HepG2 (cell line): ENCODE measurements around the gene MBTPS1. TPM values are rescaled to one million over a fixed set of nuclear protein-coding genes. Genes with fewer than 3 reads are reported as not detected.

Experiments
- ATAC-seq: fragments of 200-7000 bp; cut with Tn5 transposase; 3 replicates; pipeline ENCODE4 v1.9.1; 2020; ENCODE audit warnings: mild to moderate bottlenecking, moderate library complexity
- BruUV-seq: library from RNA; stranded (reverse); fragments of 400-500 nt; replicated peaks from 2 replicates; lab custom pipeline; 2021; lab: Mats Ljungman, UMichigan
- CTCF ChIA-PET: fragments of 300-600 bp; formaldehyde crosslinking; extraction: SDS; loops from one replicate; lab custom pipeline; 2021; ENCODE audit warnings: low total read pairs, inconsistent platforms, low intra/inter-chr PET ratio; lab: Yijun Ruan, JAX
- POLR2A ChIA-PET: fragments of 350-600 bp; sonication (Branson Sonifier 250); formaldehyde crosslinking; loops from one replicate; lab custom pipeline; 2020; ENCODE audit warnings: antibody characterized with exemption, inconsistent platforms; lab: Yijun Ruan, JAX
- DNase-seq: peaks from one replicate; pipeline ENCODE4 v3.0.0-alpha.2; 2015; ENCODE audit warnings: low spot score
- FAIRE-seq: peaks from 3 replicates; lab custom pipeline; 2011; peaks lifted over from hg19 to GRCh38; lab: Jason Lieb, UNC
- H2AFZ ChIP-seq: one replicate; pipeline ENCODE4 v1.6.1; 2011; ENCODE audit warnings: low read length, inconsistent platforms
- H3K27ac ChIP-seq: fragments of 300-600 bp; 3 replicates; pipeline ENCODE4 v1.8.0; 2011; ENCODE audit warnings: mixed run types, mild to moderate bottlenecking, mixed read lengths, low read length, inconsistent platforms; ENCODE audit not compliant: insufficient read depth; ENCODE audit errors: extremely low read length
- H3K27me3 ChIP-seq, 2 experiments: fragments of 200-600 bp in 1 of 2; 2 replicates in 1 of 2; 3 replicates in 1 of 2; pipeline versions ENCODE4 v1.6.0 to v1.8.0; 2011; ENCODE audit warnings: low read length in 2 of 2, mild to moderate bottlenecking in 2 of 2, moderate library complexity in 2 of 2, inconsistent platforms in 1 of 2; ENCODE audit not compliant: insufficient read depth in 2 of 2, control insufficient read depth in 1 of 2
- H3K36me3 ChIP-seq, 2 experiments: fragments of 200-600 bp in 1 of 2; replicated peaks in 1 of 2; 2 replicates in 1 of 2; 3 replicates in 1 of 2; pipeline versions ENCODE4 v1.5.1 to v1.8.0; 2011; ENCODE audit warnings: low read length in 2 of 2, inconsistent platforms in 1 of 2; ENCODE audit not compliant: insufficient read depth in 2 of 2, control insufficient read depth in 1 of 2
- H3K4me1 ChIP-seq: 2 replicates; pipeline ENCODE4 v1.5.1; 2012; ENCODE audit warnings: low read length, inconsistent platforms; ENCODE audit not compliant: insufficient read depth
- H3K4me2 ChIP-seq: 2 replicates; pipeline ENCODE4 v1.6.0; 2011; ENCODE audit warnings: low read depth, low read length, inconsistent platforms
- H3K4me3 ChIP-seq, 3 experiments: fragments of 200-600 bp in 1 of 3; sonication (generic), shearing (Covaris generic) in 1 of 3; replicated peaks in 1 of 3; 2 replicates each; pipeline ENCODE4 v1.5.1; 2011 to 2016; ENCODE audit warnings: low read length in 3 of 3, inconsistent platforms in 2 of 3, low read depth in 2 of 3, mild to moderate bottlenecking in 2 of 3, control low read depth in 1 of 3, mixed read lengths in 1 of 3; ENCODE audit not compliant: insufficient read depth in 1 of 3
- H3K79me2 ChIP-seq: one replicate; pipeline ENCODE4 v1.6.1; 2011; ENCODE audit warnings: low read length, inconsistent platforms; ENCODE audit not compliant: insufficient read depth
- H3K9ac ChIP-seq: 2 replicates; pipeline ENCODE4 v1.6.0; 2011; ENCODE audit warnings: mild to moderate bottlenecking, low read depth, low read length, inconsistent platforms; ENCODE audit not compliant: insufficient read depth
- H3K9me3 ChIP-seq: 2 replicates; pipeline ENCODE4 v1.5.1; 2012; ENCODE audit warnings: mild to moderate bottlenecking, low read length
- H4K20me1 ChIP-seq: 2 replicates; pipeline ENCODE4 v1.6.0; 2011; ENCODE audit warnings: inconsistent platforms, mild to moderate bottlenecking, low read length, moderate library complexity; ENCODE audit not compliant: insufficient read depth
- KDM2A ChIP-seq: sonication (generic); formaldehyde crosslinking; IDR thresholded peaks from 2 replicates; pipeline ENCODE4 v1.4.0; 2020; ENCODE audit warnings: low read depth, missing genetic modification reagents, borderline replicate concordance
- ZNF124 ChIP-seq: sonication (generic); formaldehyde crosslinking; IDR thresholded peaks from 2 replicates; pipeline ENCODE4 v1.4.0; 2020; ENCODE audit warnings: missing genetic modification reagents
- ZNF292 ChIP-seq: sonication (generic); formaldehyde crosslinking; IDR thresholded peaks from 2 replicates; pipeline ENCODE4 v1.8.1; 2022; ENCODE audit warnings: mild to moderate bottlenecking, low read depth, missing genetic modification reagents, borderline replicate concordance
- ZNF564 ChIP-seq: sonication (generic); formaldehyde crosslinking; IDR thresholded peaks from 2 replicates; pipeline ENCODE4 v1.8.1; 2023; ENCODE audit warnings: mild to moderate bottlenecking, missing genetic modification reagents
- WGBS: methylation state at CpG from one replicate; pipeline ENCODE4 v1.1.6; 2017; ENCODE audit warnings: low lambda C conversion rate; 5-methylcytosine and 5-hydroxymethylcytosine counted together
- in situ Hi-C: cut with HindIII; loops from 2 replicates; pipeline ENCODE4 v1.10.0; 2017; ENCODE audit warnings: low pct_unique_long_range_greater_than_20kb; ENCODE audit not compliant: extremely low pct_ligation_motif_present
- intact Hi-C: fragments of 100-400 bp; cut with micrococcal nuclease; formaldehyde crosslinking; loops from one replicate; pipeline ENCODE4 v1.10.0; 2022; ENCODE audit not compliant: unreplicated experiment
- polyA plus RNA-seq, 8 experiments: library from polyadenylated mRNA; depleted of rRNA in 3 of 8; stranded (reverse) in 7 of 8; unstranded in 1 of 8; fragments of >200 nt; fragmentation: Illumina TruSeq in 4 of 8; extraction: Trizol in 4 of 8; gene quantifications; 2 replicates each; pipeline versions ENCODE4 v1.2.1 to v1.2.3, GENCODE V29; 2011 to 2016; ENCODE audit warnings: low read depth in 4 of 8, missing spikeins in 1 of 8, mixed read lengths in 1 of 8; ENCODE audit not compliant: insufficient read depth in 1 of 8
- total RNA-seq, 5 experiments: library from RNA; depleted of rRNA; stranded (reverse); fragments of >200 nt; fragmentation: Illumina TruSeq; extraction: Trizol; gene quantifications; 2 replicates each; pipeline ENCODE4 v1.2.3, GENCODE V29; 2016; ENCODE audit warnings: low read depth in 1 of 5

The MBTPS1 gene
- total and polyA plus RNA-seq, 2 of the 13 experiments (the other 11 are each of a cell fraction or from before 2014, with no cell fraction given): 56.7 to 91.3 TPM

DNA sequence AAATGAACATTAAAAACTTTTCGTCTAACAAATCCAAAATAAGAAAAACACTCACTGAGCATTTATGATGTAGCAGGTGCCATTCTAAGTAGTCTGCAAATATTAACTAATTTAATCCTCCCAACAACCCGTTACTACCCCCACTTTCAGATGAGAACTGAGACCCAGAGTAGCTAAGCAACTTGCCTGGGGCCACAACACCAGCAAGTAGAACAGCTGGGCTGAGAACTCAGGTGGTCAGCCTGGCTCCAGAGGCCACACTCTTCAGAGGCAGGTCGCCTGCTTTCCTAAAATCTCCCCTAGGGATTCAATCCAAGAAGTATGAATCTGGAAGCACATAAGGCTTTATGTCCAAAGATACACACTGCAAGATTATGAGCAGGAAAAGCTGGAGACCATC lies 6.2 kb downstream of the MBTPS1 start:
- H3K9me3 ChIP-seq: no peaks in the 10 kb centered on the region
- H3K36me3 ChIP-seq: peaks cover 18 to 33% of the 10 kb centered on the region in 2 experiments
- no peaks in the 10 kb centered on the region for H3K27me3 ChIP-seq
- no peak overlapping the region for H3K4me2 ChIP-seq
- no TSS peak for BruUV-seq
- no peak for FAIRE-seq
- TF ChIP-seq ZNF292 (CRISPR knock-in tag) (no peak), ZNF124 (CRISPR knock-in tag) (no peak), KDM2A (CRISPR knock-in tag) (no peak)
- H3K4me1 ChIP-seq: peaks cover 21% of the 10 kb centered on the region
- ATAC-seq: no peak
- 96% methylated on average over 3 of the region's 3 CpGs for WGBS
- ChIA-PET CTCF (no interaction called here), POLR2A (interaction anchor here (0.5 to 2.2 kb wide), 2 partner anchors 29 to 169 kb away, joined by 3 to 7 read pairs; no protein-coding TSS in a partner anchor)
- no peak overlapping the region for H2AFZ ChIP-seq
- intact Hi-C loops (no loop called here), in situ Hi-C loops (no loop called here)
- no peak overlapping the region for H3K4me3 ChIP-seq
- no peak overlapping the region for H3K27ac ChIP-seq
- peaks cover 95% of the 10 kb centered on the region for H3K79me2 ChIP-seq
- H3K9ac ChIP-seq: no peak overlapping the region
- no peak for DNase-seq
- H4K20me1 ChIP-seq: peaks cover 8% of the 10 kb centered on the region; the same call in 1 of the 2 replicates

- H3K27me3 ChIP-seq: no peaks in the 10 kb centered on the region
- H3K36me3 ChIP-seq: peaks cover 21 to 37% of the 10 kb centered on the region in 2 experiments
- no peak overlapping the region for H2AFZ ChIP-seq
- H3K9me3 ChIP-seq: no peaks in the 10 kb centered on the region
- DNase-seq: no peak
- H4K20me1 ChIP-seq: peaks cover 10% of the 10 kb centered on the region; the same call in 1 of the 2 replicates
- POLR2A ChIA-PET: interaction anchor here (2.2 kb wide), 1 partner anchor 29 kb away, joined by 7 read pairs; no protein-coding TSS in a partner anchor
- no TSS peak for BruUV-seq
- peaks cover 95% of the 10 kb centered on the region for H3K79me2 ChIP-seq
- in situ Hi-C loops: no loop called here
- H3K27ac ChIP-seq: no peak overlapping the region
- 98% methylated on average over 6 of the region's 6 CpGs for WGBS
- H3K4me3 ChIP-seq: no peak overlapping the region
- CTCF ChIA-PET: no interaction called here
- no peak for TF ChIP-seq ZNF564
- TF ChIP-seq, all 625 proteins: peak for 0
- H3K4me2 ChIP-seq: no peak overlapping the region
- H3K4me1 ChIP-seq: peaks cover 13% of the 10 kb centered on the region
- intact Hi-C loops: no loop called here
- ATAC-seq (no peak), FAIRE-seq (no peak)
- no peak overlapping the region for H3K9ac ChIP-seq
Measured at GRCh38 chr16:84109598-84110335, 7.0 kb downstream of the MBTPS1 start.
